ENCODE data around the gene HDAC9. TPM values are rescaled to one million over a fixed set of nuclear protein-coding genes. Genes with fewer than 3 reads are reported as not detected.

HDAC9 gene
- total RNA-seq, 1 experiment from 2014 or later: 4.3 TPM

DNA sequence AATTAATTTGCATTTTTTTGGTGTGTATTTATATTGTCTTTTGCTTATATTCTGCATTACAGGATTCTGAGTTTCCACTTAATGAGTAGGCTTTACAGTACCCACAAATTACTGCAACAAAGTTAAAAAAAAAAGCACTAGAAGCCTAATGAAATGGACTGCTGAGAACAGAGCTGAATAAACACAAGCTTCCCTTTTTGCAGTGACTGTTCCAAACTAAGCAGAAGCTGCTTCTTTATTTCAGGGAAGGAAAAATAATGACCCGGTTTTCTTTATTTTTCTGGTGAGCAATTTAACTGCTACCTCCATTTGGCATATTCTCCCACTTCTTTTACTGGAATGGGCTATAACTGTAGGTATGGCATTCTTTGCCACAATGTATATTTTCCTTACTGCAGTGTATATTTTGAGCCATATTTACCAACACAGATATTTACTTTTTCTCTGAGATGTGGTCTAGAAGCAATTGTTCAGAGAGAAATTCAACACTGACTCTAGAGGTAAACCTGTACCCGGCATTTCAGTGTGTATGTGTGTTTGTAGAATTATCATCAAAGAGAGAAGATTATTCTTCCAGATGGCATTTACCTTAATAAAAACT lies 56.9 kb downstream of the HDAC9 start:
- no peak overlapping the region for H3K4me2 ChIP-seq (ENCODE audit: low read length)
- BruUV-seq (replicated peaks): no TSS peak
- ATAC-seq (no peak), DNase-seq (ENCODE audit: low read depth, low spot score) (no peak)
- H3K27me3 ChIP-seq (ENCODE audit: insufficient read depth, low read length): no peaks in the 10 kb centered on the region
- no peaks in the 10 kb centered on the region for H3K36me3 ChIP-seq (ENCODE audit: control insufficient read depth in 1 of 2, insufficient read depth in 2 of 2, low read length in 2 of 2)
- no peak overlapping the region for H3K4me3 ChIP-seq (replicated peaks in 1 of 2; ENCODE audit: low read depth in 1 of 2, low read length in 2 of 2)
- intact Hi-C loops (cut with micrococcal nuclease): no loop called here
- no peak overlapping the region for H3K9ac ChIP-seq (ENCODE audit: low read length)
- ChIA-PET RAD21 (ENCODE audit: low non-redundant PET in 1 of 2, low total read pairs in 2 of 2, uncharacterized antibody in 2 of 2, unreplicated experiment in 2 of 2) (no interaction called here), CTCF (no interaction called here), POLR2A (no interaction called here)
- no peaks in the 10 kb centered on the region for H3K79me2 ChIP-seq (ENCODE audit: insufficient read depth, low read length)
- H4K20me1 ChIP-seq (ENCODE audit: insufficient read depth): no peaks in the 10 kb centered on the region
- no peak overlapping the region for H2AFZ ChIP-seq (ENCODE audit: low read depth, low read length, poor library complexity, severe bottlenecking)
- no peaks in the 10 kb centered on the region for H3K9me2 ChIP-seq (ENCODE audit: insufficient read depth)
- no peaks in the 10 kb centered on the region for H3K9me3 ChIP-seq (ENCODE audit: control insufficient read depth in 1 of 2, insufficient read depth in 1 of 2, low read depth in 1 of 2, low read length in 2 of 2)
- no peak for TF ChIP-seq POLR2A (IDR thresholded peaks at IDR 0.05; ENCODE audit: borderline replicate concordance, extremely low read depth, insufficient read depth, insufficient read length)
- TF ChIP-seq CBX3 (IDR thresholded peaks at IDR 0.05; ENCODE audit: low read depth): no peak
- no peak for TF ChIP-seq REST (IDR thresholded peaks at IDR 0.05; ENCODE audit: low read depth)
- no peak for TF ChIP-seq JUND (IDR thresholded peaks at IDR 0.05)
- no peak for TF ChIP-seq ZNF274 (IDR thresholded peaks at IDR 0.05; ENCODE audit: low read depth, low read length)
- no peak for TF ChIP-seq CEBPB (IDR thresholded peaks at IDR 0.05; ENCODE audit: low read depth)
- no peak for TF ChIP-seq POLR2AphosphoS5 (IDR thresholded peaks at IDR 0.05; ENCODE audit: low read depth, low read length)
- no peak for TF ChIP-seq RAD21 (IDR thresholded peaks at IDR 0.05; ENCODE audit: low read depth)
- TF ChIP-seq ELF1 (IDR thresholded peaks at IDR 0.05; ENCODE audit: borderline replicate concordance, low read depth): no peak
- TF ChIP-seq EGR1 (IDR thresholded peaks at IDR 0.05; ENCODE audit: low read depth): no peak
- no peak for TF ChIP-seq ZFX (IDR thresholded peaks at IDR 0.05)
- TF ChIP-seq YY1 (IDR thresholded peaks at IDR 0.05; ENCODE audit: extremely low read depth, insufficient replicate concordance, low read depth, low read length): no peak
- TF ChIP-seq, protein P1, sequence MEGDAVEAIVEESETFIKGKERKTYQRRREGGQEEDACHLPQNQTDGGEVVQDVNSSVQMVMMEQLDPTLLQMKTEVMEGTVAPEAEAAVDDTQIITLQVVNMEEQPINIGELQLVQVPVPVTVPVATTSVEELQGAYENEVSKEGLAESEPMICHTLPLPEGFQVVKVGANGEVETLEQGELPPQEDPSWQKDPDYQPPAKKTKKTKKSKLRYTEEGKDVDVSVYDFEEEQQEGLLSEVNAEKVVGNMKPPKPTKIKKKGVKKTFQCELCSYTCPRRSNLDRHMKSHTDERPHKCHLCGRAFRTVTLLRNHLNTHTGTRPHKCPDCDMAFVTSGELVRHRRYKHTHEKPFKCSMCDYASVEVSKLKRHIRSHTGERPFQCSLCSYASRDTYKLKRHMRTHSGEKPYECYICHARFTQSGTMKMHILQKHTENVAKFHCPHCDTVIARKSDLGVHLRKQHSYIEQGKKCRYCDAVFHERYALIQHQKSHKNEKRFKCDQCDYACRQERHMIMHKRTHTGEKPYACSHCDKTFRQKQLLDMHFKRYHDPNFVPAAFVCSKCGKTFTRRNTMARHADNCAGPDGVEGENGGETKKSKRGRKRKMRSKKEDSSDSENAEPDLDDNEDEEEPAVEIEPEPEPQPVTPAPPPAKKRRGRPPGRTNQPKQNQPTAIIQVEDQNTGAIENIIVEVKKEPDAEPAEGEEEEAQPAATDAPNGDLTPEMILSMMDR (IDR thresholded peaks at IDR 0.05 in 2 of 3, conservative IDR thresholded peaks at IDR 0.05 in 1 of 3; ENCODE audit: borderline replicate concordance in 1 of 3, insufficient read depth in 1 of 3, low read depth in 2 of 3, low read length in 2 of 3): no peak
- no peak for TF ChIP-seq ZBTB33 (IDR thresholded peaks at IDR 0.05; ENCODE audit: extremely low read depth, insufficient replicate concordance, low read length)
- no peak for TF ChIP-seq FOSL1 (IDR thresholded peaks at IDR 0.05; ENCODE audit: low read depth)
- no peak for TF ChIP-seq SRF (IDR thresholded peaks at IDR 0.05; ENCODE audit: low read depth)
- no peak for TF ChIP-seq SP1 (IDR thresholded peaks at IDR 0.05; ENCODE audit: low read depth)
- no peak for TF ChIP-seq EZH2phosphoT487 (IDR thresholded peaks at IDR 0.05; ENCODE audit: borderline replicate concordance)
- no peak for TF ChIP-seq EZH2 (IDR thresholded peaks at IDR 0.05)
- H3K27ac ChIP-seq (ENCODE audit: low read depth, low read length): no peak overlapping the region
- H3K4me1 ChIP-seq (ENCODE audit: control insufficient read depth in 1 of 2, insufficient read depth in 2 of 2, low read length in 2 of 2): no peaks in the 10 kb centered on the region
